Cardiac muscle cell (in vitro differentiated cells and primary cell): Measurements from ENCODE around the gene VPS50. TPM values are rescaled to one million over a fixed set of nuclear protein-coding genes. Genes with fewer than 3 reads are reported as not detected.

ENCODE experiments used
- DNase-seq, 2 donors: peaks; one replicate each; pipeline versions ENCODE4 v3.0.0 to v3.0.0-alpha.2; 2010 to 2017; ENCODE audit warnings: low read depth in 1 of 2, low spot score in 1 of 2
- H3K27ac ChIP-seq: fragments of 200-600 bp; sonication (generic); 2 replicates; pipeline ENCODE4 v1.5.1; 2016
- H3K27me3 ChIP-seq: fragments of 200-600 bp; sonication (generic); 2 replicates; pipeline ENCODE4 v1.6.0; 2016; ENCODE audit warnings: control low read depth
- H3K36me3 ChIP-seq: fragments of 200-600 bp; sonication (generic); 2 replicates; pipeline ENCODE4 v1.5.1; 2016; ENCODE audit warnings: control low read depth
- H3K4me1 ChIP-seq: fragments of 200-600 bp; sonication (generic); 2 replicates; pipeline ENCODE4 v1.8.1; 2017; ENCODE audit warnings: low read depth, mild to moderate bottlenecking, mixed run types
- H3K4me3 ChIP-seq: fragments of 200-600 bp; sonication (generic); 2 replicates; pipeline ENCODE4 v1.5.1; 2016; ENCODE audit warnings: mild to moderate bottlenecking
- H3K9me3 ChIP-seq: fragments of 200-600 bp; sonication (generic); 2 replicates; pipeline ENCODE4 v1.5.1; 2017; ENCODE audit warnings: low read depth, mild to moderate bottlenecking, control low read depth
- polyA plus RNA-seq: library from polyadenylated mRNA; unstranded; fragments of >200 nt; fragmentation: Nextera tagmentation; extraction: Ambion mirVana; gene quantifications from 2 replicates; pipeline ENCODE4 v1.2.1, GENCODE V29; 2016
- total RNA-seq: library from RNA; depleted of rRNA; stranded (reverse); fragments of >200 nt; gene quantifications from 2 replicates; pipeline ENCODE4 v1.2.3, GENCODE V29; 2016
- TF ChIP-seq, protein P1 (sequence below): IDR thresholded peaks from 2 replicates; pipeline ENCODE4 v1.5.1; 2012; ENCODE audit warnings: low read depth, mild to moderate bottlenecking, low read length

VPS50 gene
- total and polyA plus RNA-seq, 2 experiments from 2014 or later: 14.9 to 22.2 TPM

DNA sequence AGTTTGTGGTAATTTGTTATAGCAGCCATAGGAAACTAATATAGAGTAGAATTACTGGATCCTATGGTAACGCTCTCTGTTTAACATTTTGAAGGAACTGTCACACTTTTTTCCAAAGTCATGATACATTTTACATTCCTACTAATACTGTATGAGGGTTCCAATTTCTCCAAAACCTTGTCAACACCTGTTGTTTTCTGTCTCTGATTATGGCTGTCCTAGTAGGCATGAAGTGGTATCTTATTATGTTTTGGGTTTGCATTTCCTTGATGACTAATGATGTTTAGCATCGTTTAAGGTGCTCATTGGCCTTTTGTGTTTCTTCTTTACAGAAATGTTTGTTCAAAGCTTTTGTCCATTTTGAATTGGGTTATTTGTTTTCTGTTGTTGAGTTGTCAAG is 69.6 kb downstream of the VPS50 start:
- H3K9me3 ChIP-seq: no peaks in the 10 kb centered on the region
- H3K27ac ChIP-seq: no peak overlapping the region
- TF ChIP-seq, protein P1, sequence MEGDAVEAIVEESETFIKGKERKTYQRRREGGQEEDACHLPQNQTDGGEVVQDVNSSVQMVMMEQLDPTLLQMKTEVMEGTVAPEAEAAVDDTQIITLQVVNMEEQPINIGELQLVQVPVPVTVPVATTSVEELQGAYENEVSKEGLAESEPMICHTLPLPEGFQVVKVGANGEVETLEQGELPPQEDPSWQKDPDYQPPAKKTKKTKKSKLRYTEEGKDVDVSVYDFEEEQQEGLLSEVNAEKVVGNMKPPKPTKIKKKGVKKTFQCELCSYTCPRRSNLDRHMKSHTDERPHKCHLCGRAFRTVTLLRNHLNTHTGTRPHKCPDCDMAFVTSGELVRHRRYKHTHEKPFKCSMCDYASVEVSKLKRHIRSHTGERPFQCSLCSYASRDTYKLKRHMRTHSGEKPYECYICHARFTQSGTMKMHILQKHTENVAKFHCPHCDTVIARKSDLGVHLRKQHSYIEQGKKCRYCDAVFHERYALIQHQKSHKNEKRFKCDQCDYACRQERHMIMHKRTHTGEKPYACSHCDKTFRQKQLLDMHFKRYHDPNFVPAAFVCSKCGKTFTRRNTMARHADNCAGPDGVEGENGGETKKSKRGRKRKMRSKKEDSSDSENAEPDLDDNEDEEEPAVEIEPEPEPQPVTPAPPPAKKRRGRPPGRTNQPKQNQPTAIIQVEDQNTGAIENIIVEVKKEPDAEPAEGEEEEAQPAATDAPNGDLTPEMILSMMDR: no peak
- no peaks in the 10 kb centered on the region for H3K36me3 ChIP-seq
- DNase-seq: no peak
- no peaks in the 10 kb centered on the region for H3K27me3 ChIP-seq
- H3K4me1 ChIP-seq: no peaks in the 10 kb centered on the region
- H3K4me3 ChIP-seq: no peak overlapping the region

DNA sequence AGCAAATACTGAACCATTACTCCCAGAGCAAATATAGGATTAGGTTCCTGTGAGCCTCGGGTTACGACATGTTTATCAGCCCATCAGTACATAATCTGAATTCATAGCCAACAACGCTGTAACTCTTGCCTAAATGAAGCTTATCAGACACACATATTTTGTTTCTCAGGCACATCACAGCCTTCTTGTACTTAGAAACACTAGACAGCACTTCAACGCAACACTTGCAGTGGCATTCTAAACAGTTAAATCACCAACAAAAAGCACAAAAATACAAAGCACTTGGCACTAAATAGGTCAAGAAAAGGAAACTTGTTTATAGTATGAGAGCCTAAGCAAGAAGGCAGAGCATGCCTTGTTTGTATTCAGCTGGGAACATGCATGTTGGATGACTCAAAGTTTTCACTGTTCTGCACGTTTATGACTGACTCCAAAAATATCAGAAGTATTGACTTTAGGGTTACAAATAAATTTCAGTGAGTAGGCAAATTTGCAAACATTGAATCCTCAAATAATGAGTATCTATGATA is 75.0 kb downstream of the VPS50 start:
- Histone ChIP-seq H3K36me3 (no peaks in the 10 kb centered on the region), H3K9me3 (no peaks in the 10 kb centered on the region), H3K4me3 (no peak overlapping the region), H3K27ac (no peak overlapping the region), H3K4me1 (no peaks in the 10 kb centered on the region), H3K27me3 (no peaks in the 10 kb centered on the region)
- TF ChIP-seq, protein P1: no peak
- DNase-seq: peak in 1 of 2 donors; percentile 72

DNA sequence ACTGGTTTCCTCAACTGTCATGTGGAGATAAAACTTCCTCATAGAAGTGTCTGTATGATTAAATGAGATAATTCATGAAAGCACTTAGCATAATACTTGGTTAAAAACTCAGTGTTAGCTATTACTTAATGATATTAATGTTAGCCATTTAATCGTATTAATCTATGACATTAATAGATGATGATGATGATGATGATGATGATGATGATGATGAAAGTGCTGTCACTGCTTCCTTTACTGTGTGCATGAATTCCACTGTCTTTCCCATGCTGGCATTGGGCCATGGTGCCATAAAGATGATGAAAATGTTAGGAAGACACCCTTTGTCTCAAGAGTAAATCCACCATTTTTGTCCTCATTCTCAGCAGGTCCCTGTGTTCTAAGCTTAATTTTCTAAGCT is 75.8 kb downstream of the VPS50 start:
- Histone ChIP-seq H3K27me3 (no peaks in the 10 kb centered on the region), H3K4me3 (no peak overlapping the region), H3K36me3 (no peaks in the 10 kb centered on the region), H3K27ac (no peak overlapping the region), H3K4me1 (no peaks in the 10 kb centered on the region), H3K9me3 (no peaks in the 10 kb centered on the region)
- DNase-seq: no peak
- TF ChIP-seq, protein P1: no peak

DNA sequence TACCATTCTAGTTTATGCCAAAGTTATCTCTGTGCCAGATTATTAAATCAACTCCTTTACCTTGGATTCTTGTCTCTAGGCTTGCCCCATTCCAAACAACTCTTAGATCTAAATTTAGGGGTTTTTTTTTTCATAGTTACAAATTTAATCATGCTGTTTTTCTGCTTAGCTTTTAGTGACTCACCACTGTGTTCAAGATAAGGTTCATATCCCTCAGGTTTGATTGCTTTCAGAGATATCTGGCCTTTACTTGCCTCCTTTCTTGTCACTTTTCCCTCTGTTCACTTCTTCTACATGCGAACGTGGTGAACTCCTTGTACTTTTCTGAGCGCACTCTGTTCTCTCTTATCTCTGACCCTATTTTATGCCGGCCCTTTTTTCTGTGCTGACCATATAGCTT is 78.2 kb downstream of the VPS50 start:
- no peak overlapping the region for H3K4me3 ChIP-seq
- H3K36me3 ChIP-seq: no peaks in the 10 kb centered on the region
- DNase-seq: no peak
- H3K4me1 ChIP-seq: no peaks in the 10 kb centered on the region
- H3K9me3 ChIP-seq: no peaks in the 10 kb centered on the region
- H3K27ac ChIP-seq: no peak overlapping the region
- TF ChIP-seq, protein P1: no peak
- H3K27me3 ChIP-seq: no peaks in the 10 kb centered on the region

DNA sequence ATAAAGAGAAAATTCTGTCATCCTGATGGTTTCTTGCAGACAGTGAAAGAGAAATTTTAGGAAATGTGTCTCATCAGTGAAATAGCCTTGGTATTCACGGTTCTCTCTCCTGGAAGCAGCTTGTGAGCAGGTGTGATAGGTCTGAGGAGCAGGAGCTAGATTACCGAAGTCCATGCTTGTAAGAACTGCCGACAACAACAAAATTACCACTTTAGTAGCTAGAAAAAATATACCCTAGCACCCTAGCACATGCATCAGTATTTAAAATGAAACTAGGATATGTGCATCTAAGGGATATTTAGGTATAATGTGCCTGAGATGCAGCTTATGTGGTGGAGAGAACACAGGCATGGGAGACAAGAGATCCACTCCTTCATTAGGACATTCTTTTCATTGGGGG is 82.3 kb downstream of the VPS50 start:
- Histone ChIP-seq H3K27ac (no peak overlapping the region), H3K9me3 (no peaks in the 10 kb centered on the region), H3K4me1 (no peaks in the 10 kb centered on the region), H3K36me3 (no peaks in the 10 kb centered on the region), H3K4me3 (no peak overlapping the region), H3K27me3 (no peaks in the 10 kb centered on the region)
- DNase-seq: no peak
- TF ChIP-seq, protein P1: no peak

DNA sequence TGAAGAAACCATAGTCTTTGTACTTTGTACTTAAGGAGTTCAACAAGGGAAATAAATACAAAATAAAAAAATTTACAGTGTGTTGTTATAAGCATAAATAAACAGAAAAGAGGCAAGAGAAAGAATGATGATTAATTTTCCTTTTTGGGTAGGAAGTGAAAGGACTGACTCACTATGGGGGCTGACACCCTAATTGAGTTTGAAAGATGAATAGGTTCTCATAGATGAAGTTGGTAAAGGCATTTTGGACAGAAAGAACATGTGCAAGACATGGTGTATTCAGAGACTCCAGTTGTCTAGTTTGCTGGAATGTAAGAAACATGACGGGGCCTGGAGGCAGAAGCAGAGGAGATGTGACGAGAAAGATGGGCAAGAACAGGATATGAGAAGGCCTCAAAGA is 83.7 kb downstream of the VPS50 start:
- H3K4me3 ChIP-seq: no peak overlapping the region
- TF ChIP-seq, protein P1: no peak
- H3K36me3 ChIP-seq: no peaks in the 10 kb centered on the region
- no peak overlapping the region for H3K27ac ChIP-seq
- H3K9me3 ChIP-seq: no peaks in the 10 kb centered on the region
- DNase-seq: no peak
- H3K4me1 ChIP-seq: no peaks in the 10 kb centered on the region
- no peaks in the 10 kb centered on the region for H3K27me3 ChIP-seq
